Spleen (tissue), 11 donors: ENCODE data around the gene SH3RF1. TPM values are rescaled to one million over a fixed set of nuclear protein-coding genes. Genes with fewer than 3 reads are reported as not detected.
A peak's percentile ranks its signal among the peaks of the same experiment; 100 is the strongest.
"Not testable (repeated sequence)": the region's sequence is repeated elsewhere in the genome, so short reads cannot be mapped to it uniquely, and the experiment has no call there.

Experiments used
- DNase-seq: peaks from one replicate; pipeline ENCODE4 v3.0.0-alpha.2; 2020
- H3K27ac ChIP-seq, 8 donors: fragments of 200-600 bp; sonication (generic) in 7 of 8; 1 replicate in 4 of 8; 2 replicates in 4 of 8; pipeline versions ENCODE4 v1.5.0 to v1.8.0; 2016 to 2021; ENCODE audit warnings: inconsistent platforms in 4 of 8, mild to moderate bottlenecking in 4 of 8, moderate library complexity in 1 of 8
- H3K27me3 ChIP-seq, 7 donors: fragments of 200-600 bp; sonication (generic) in 6 of 7; replicated peaks in 1 of 7; 1 replicate in 4 of 7; 2 replicates in 3 of 7; pipeline versions ENCODE4 v1.5.0 to v1.8.0; 2016 to 2021; ENCODE audit warnings: inconsistent platforms in 3 of 7, mild to moderate bottlenecking in 1 of 7
- H3K36me3 ChIP-seq, 6 donors: fragments of 200-600 bp; sonication (generic) in 5 of 6; 1 replicate in 4 of 6; 2 replicates in 2 of 6; pipeline versions ENCODE4 v1.5.0 to v1.8.0; 2016 to 2021; ENCODE audit warnings: inconsistent platforms in 2 of 6
- H3K4me1 ChIP-seq, 6 donors: fragments of 200-600 bp; sonication (generic) in 5 of 6; 1 replicate in 3 of 6; 2 replicates in 3 of 6; pipeline versions ENCODE4 v1.5.0 to v1.8.0; 2016 to 2021; ENCODE audit warnings: inconsistent platforms in 3 of 6
- H3K4me3 ChIP-seq, 8 donors: fragments of 200-600 bp; sonication (generic) in 7 of 8; 1 replicate in 4 of 8; 2 replicates in 4 of 8; pipeline versions ENCODE4 v1.5.0 to v1.8.0; 2016 to 2021; ENCODE audit warnings: inconsistent platforms in 4 of 8, mild to moderate bottlenecking in 4 of 8, moderate library complexity in 2 of 8
- H3K9me3 ChIP-seq, 8 donors: fragments of 200-600 bp; sonication (generic) in 7 of 8; 1 replicate in 4 of 8; 2 replicates in 4 of 8; pipeline versions ENCODE4 v1.5.0 to v1.8.0; 2016 to 2021; ENCODE audit warnings: inconsistent platforms in 4 of 8
- CTCF ChIP-seq, 11 experiments: fragments of 200-600 bp in 7 of 11; fragments of 450-650 bp in 4 of 11; sonication (generic) in 4 of 11; IDR thresholded peaks in 8 of 11; conservative IDR thresholded peaks in 3 of 11; 1 replicate in 7 of 11; 2 replicates in 4 of 11; pipeline versions ENCODE4 v1.4.0 to v1.8.0; 2016 to 2021; ENCODE audit warnings: antibody characterized with exemption in 11 of 11, inconsistent platforms in 4 of 11, mild to moderate bottlenecking in 1 of 11
- POLR2A ChIP-seq, 3 donors: fragments of 450-650 bp; IDR thresholded peaks; one replicate each; pipeline ENCODE4 v1.5.1; 2017; ENCODE audit warnings: antibody characterized with exemption in 3 of 3, mild to moderate bottlenecking in 1 of 3
- POLR2AphosphoS5 ChIP-seq, 3 donors: sonication (generic); formaldehyde crosslinking; IDR thresholded peaks; one replicate each; pipeline ENCODE4 v1.5.1; 2017; ENCODE audit warnings: antibody characterized with exemption in 3 of 3
- WGBS, 5 donors: extraction: QIAGEN DNeasy Blood & Tissue Kit in 3 of 5; methylation state at CpG; one replicate each; pipeline versions ENCODE4 v1.1.5 to v1.1.7; 2013 to 2018; 5-methylcytosine and 5-hydroxymethylcytosine counted together
- intact Hi-C: fragments of 100-400 bp; cut with DNase I; formaldehyde crosslinking; loops from one replicate; pipeline ENCODE4 v1.15.0; 2023; ENCODE audit warnings: low total_unique reads
- polyA plus RNA-seq, 3 donors: library from polyadenylated mRNA; stranded (reverse); fragments of 200-250 nt; gene quantifications; one replicate each; pipeline ENCODE4 v1.2.1, GENCODE V29; 2013
- total RNA-seq, 7 donors: library from RNA; depleted of rRNA in 3 of 7; stranded (reverse); fragments of >200 nt in 3 of 7; fragmentation: NEBNext Ultra II Directional in 4 of 7; extraction: Animal tissue kit (Norgen Biotek cat#: 25700) in 4 of 7; gene quantifications; one replicate each; pipeline versions ENCODE4 v1.1.0 to v1.2.1, GENCODE V29; 2016 to 2021
- donor health status: healthy with polysubstance abuse.
- donor health status: DM: no; HTN: no; CAD: no; lungs with moderate emphysema.
- donor health status: DM: no; HTN: no; CAD: no.
- donor health status: Bipolar disorder and iron deficiency.
- donor health status: healthy.
- donor health status: DM: no; HTN: no; CAD: no.
- donor health status: DM: yes; HTN: yes; CAD: no.

SH3RF1 gene
- total and polyA plus RNA-seq, 10 donors: 1.1 to 18.6 (median 10.0) TPM

- 81 to 86% (median 85%) methylated on average over 6 of the region's 6 CpGs for WGBS, 5 donors
- no peak overlapping the region for H3K27ac ChIP-seq
Observed at GRCh38 chr4:169203891-169204290, 66.9 kb downstream of the SH3RF1 start.

GRCh38 chr4:169203278-169203677 lies 67.5 kb downstream of the SH3RF1 start:
- DNase-seq, H3K27ac ChIP-seq, H3K9me3 ChIP-seq, H3K36me3 ChIP-seq, intact Hi-C loops, H3K4me3 ChIP-seq, H3K27me3 ChIP-seq: not testable (repeated sequence)
- WGBS, 5 donors: 91 to 98% (median 94%) methylated on average over 4 of the region's 4 CpGs
- peaks cover 0 to 10% (median 0%) of the 10 kb centered on the region in 6 donors for H3K4me1 ChIP-seq

More at GRCh38 chr4:169203891-169204290, 66.9 kb downstream of the SH3RF1 start:
- no peak for TF ChIP-seq CTCF (IDR thresholded peaks at IDR 0.05 in 8 of 11, conservative IDR thresholded peaks at IDR 0.05 in 3 of 11)
- no peak for TF ChIP-seq POLR2A (IDR thresholded peaks at IDR 0.05)
- no peak for TF ChIP-seq POLR2AphosphoS5 (IDR thresholded peaks at IDR 0.05)
- Histone ChIP-seq H3K27me3 (no peaks in the 10 kb centered on the region), H3K36me3 (no peaks in the 10 kb centered on the region), H3K9me3 (no peaks in the 10 kb centered on the region), H3K4me1 (peaks cover 0 to 10% (median 0%) of the 10 kb centered on the region in 6 donors), H3K4me3 (no peak overlapping the region)
- intact Hi-C loops: no loop called here
- no peak for DNase-seq

- TF ChIP-seq CTCF (IDR thresholded peaks at IDR 0.05 in 8 of 11, conservative IDR thresholded peaks at IDR 0.05 in 3 of 11): no peak
- no peaks in the 10 kb centered on the region for H3K9me3 ChIP-seq
- no peaks in the 10 kb centered on the region for H3K27me3 ChIP-seq
- H3K4me3 ChIP-seq: no peak overlapping the region
- intact Hi-C loops: no loop called here
- WGBS, 5 donors: 54 to 84% (median 75%) methylated on average over 1 of the region's 1 CpG
- H3K4me1 ChIP-seq: peaks cover 0 to 10% (median 0%) of the 10 kb centered on the region in 6 donors
- H3K36me3 ChIP-seq: no peaks in the 10 kb centered on the region
- H3K27ac ChIP-seq: no peak overlapping the region
- DNase-seq: no peak
Observed at GRCh38 chr4:169202878-169203277, 67.9 kb downstream of the SH3RF1 start.

GRCh38 chr4:169202145-169202699 lies 68.5 kb downstream of the SH3RF1 start:
- Histone ChIP-seq H3K4me3 (no peak overlapping the region), H3K36me3 (no peaks in the 10 kb centered on the region), H3K27ac (peak overlapping the region in 1 of 8 donors; percentile 1), H3K27me3 (no peaks in the 10 kb centered on the region), H3K9me3 (no peaks in the 10 kb centered on the region), H3K4me1 (peaks cover 0 to 10% (median 0%) of the 10 kb centered on the region in 6 donors)
- 68 to 83% (median 75%) methylated on average over 3 of the region's 3 CpGs for WGBS, 5 donors
- TF ChIP-seq POLR2AphosphoS5 (IDR thresholded peaks at IDR 0.05) (no peak), CTCF (IDR thresholded peaks at IDR 0.05 in 8 of 11, conservative IDR thresholded peaks at IDR 0.05 in 3 of 11) (no peak), POLR2A (IDR thresholded peaks at IDR 0.05) (no peak)
- intact Hi-C loops: no loop called here
- DNase-seq: no peak
